ENCODE measurements around the gene CHRNA5.
"Not testable (repeated sequence)": the region's sequence is repeated elsewhere in the genome, so short reads cannot be mapped to it uniquely, and the experiment has no call there.

CHRNA5 gene

DNA sequence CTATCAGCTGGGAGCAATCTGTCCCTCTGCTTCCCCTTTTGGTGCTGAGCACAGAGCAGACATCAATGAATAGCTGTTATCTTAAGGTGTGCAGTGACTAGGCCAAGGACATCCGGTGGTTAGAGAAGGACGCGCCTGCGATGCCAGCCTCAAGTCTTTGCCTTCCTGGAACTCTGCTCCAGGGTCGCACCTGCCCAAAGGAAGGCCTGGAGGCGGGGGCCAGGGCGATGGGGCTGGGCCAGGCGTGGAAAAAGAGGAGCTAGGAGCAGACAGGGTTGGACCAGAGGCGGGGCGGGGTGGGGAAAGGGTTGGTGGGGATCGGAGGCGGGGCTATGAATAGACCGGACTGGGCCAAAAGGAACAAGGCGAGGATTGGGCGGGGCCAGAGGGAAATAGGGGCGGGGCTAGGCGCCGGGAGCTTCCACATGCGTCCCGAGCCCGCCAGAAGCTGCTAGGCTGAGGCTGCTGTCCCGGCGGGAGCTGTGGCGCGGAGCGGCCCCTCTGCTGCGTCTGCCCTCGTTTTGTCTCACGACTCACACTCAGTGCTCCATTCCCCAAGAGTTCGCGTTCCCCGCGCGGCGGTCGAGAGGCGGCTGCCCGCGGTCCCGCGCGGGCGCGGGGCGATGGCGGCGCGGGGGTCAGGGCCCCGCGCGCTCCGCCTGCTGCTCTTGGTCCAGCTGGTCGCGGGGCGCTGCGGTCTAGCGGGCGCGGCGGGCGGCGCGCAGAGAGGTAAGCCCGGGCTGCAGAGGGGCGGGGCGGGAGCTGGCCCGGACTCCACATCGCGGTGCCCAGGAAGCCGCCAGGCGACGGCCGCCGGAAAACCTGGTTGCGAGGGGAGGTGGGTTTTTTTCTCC lies at the start of gene CHRNA5:
TSS of gene CHRNA5 (plus strand) at position 424 of the 854 bp plus-strand sequence. CDS start at position 624, 200 bp downstream.
- Histone ChIP-seq H3K4me3 (ENCODE audit: low read depth in 1 of 2, low read length in 1 of 2) (peak within 1 kb of the TSS; percentile 46 to 56), H3K27ac (peak within 1 kb of the TSS; percentile 18), H3K27me3 (peaks cover 79% of the 10 kb centered on the region), H3K36me3 (no peaks in the 10 kb centered on the region), H3K9me3 (no peaks in the 10 kb centered on the region), H3K4me1 (ENCODE audit: control insufficient read depth in 1 of 2, insufficient read depth in 1 of 2, low read depth in 1 of 2, low read length in 1 of 2) (peaks cover 17 to 22% of the 10 kb centered on the region in 2 experiments)
- TF ChIP-seq, protein P1, sequence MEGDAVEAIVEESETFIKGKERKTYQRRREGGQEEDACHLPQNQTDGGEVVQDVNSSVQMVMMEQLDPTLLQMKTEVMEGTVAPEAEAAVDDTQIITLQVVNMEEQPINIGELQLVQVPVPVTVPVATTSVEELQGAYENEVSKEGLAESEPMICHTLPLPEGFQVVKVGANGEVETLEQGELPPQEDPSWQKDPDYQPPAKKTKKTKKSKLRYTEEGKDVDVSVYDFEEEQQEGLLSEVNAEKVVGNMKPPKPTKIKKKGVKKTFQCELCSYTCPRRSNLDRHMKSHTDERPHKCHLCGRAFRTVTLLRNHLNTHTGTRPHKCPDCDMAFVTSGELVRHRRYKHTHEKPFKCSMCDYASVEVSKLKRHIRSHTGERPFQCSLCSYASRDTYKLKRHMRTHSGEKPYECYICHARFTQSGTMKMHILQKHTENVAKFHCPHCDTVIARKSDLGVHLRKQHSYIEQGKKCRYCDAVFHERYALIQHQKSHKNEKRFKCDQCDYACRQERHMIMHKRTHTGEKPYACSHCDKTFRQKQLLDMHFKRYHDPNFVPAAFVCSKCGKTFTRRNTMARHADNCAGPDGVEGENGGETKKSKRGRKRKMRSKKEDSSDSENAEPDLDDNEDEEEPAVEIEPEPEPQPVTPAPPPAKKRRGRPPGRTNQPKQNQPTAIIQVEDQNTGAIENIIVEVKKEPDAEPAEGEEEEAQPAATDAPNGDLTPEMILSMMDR (IDR thresholded peaks at IDR 0.05), result no peak

DNA sequence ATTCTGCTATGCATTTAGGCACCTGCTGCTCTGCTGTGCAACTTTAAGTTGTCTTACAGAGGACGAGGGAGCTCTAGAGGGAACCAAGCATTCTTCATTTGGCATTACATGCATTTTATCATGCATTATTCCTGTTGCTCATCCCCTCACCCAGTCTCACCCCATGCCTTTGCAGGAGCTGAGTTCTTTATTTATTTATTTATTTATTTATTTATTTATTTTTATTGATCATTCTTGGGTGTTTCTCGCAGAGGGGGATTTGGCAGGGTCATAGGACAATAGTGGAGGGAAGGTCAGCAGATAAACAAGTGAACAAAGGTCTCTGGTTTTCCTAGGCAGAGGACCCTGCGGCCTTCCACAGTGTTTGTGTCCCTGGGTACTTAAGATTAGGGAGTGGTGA lies 45.3 kb upstream of the CHRNA5 start:
- not testable (repeated sequence) for H3K27me3 ChIP-seq; H3K4me1 ChIP-seq (ENCODE audit: control insufficient read depth in 1 of 2, insufficient read depth in 1 of 2, low read depth in 1 of 2, low read length in 1 of 2); H3K4me3 ChIP-seq (ENCODE audit: low read depth in 1 of 2, low read length in 1 of 2); H3K27ac ChIP-seq; H3K9me3 ChIP-seq; H3K36me3 ChIP-seq

DNA sequence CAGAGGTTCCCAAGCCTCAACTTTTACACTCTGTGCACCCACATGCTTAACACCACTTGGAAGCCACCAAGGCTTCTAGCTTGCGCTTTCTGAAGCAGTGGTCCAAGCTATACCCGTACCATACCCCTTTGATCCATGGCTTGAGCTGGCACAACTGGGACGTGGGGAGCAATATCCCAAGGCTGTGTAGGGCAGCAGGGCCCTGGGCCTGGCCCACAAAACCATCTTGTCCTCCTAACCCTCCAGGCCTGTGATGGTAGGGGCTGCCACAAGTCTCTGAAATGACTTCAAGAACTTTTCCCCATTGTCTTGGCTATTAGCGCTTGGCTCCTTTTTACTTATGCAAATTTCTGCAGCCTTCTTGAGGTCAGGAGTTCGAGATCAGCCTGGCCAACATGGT lies 41.1 kb upstream of the CHRNA5 start:
- no peaks in the 10 kb centered on the region for H3K9me3 ChIP-seq
- TF ChIP-seq, protein P1 (IDR thresholded peaks at IDR 0.05), result no peak
- no peaks in the 10 kb centered on the region for H3K4me1 ChIP-seq (ENCODE audit: control insufficient read depth in 1 of 2, insufficient read depth in 1 of 2, low read depth in 1 of 2, low read length in 1 of 2)
- H3K27me3 ChIP-seq, result no peaks in the 10 kb centered on the region
- H3K27ac ChIP-seq, result no peak overlapping the region
- H3K36me3 ChIP-seq, result no peaks in the 10 kb centered on the region
- H3K4me3 ChIP-seq (ENCODE audit: low read depth in 1 of 2, low read length in 1 of 2), result no peak overlapping the region

DNA sequence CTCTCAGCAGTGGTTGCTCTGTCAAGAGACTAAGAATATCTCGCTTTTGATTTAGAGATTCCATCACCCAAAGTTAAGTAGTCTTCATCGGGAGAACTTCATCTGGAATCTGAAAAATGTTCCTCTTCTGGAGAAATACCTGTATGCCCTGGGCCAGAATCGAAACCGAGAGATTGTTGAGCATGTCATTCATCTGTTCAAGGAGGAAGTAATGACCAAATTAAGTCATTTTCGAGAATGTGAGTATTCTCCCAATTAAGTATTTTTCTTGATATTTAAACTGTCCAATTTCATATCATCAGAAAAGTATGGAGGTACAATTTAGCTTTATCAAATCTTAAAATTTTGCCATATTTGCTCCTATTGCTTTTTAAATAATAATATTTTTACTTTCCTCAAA lies 38.0 kb upstream of the CHRNA5 start:
- H3K4me3 ChIP-seq (ENCODE audit: low read depth in 1 of 2, low read length in 1 of 2), result no peak overlapping the region
- no peaks in the 10 kb centered on the region for H3K27me3 ChIP-seq
- TF ChIP-seq, protein P1 (IDR thresholded peaks at IDR 0.05), result no peak
- H3K9me3 ChIP-seq, result no peaks in the 10 kb centered on the region
- H3K36me3 ChIP-seq, result no peaks in the 10 kb centered on the region
- H3K4me1 ChIP-seq (ENCODE audit: control insufficient read depth in 1 of 2, insufficient read depth in 1 of 2, low read depth in 1 of 2, low read length in 1 of 2), result no peaks in the 10 kb centered on the region
- H3K27ac ChIP-seq, result no peak overlapping the region

DNA sequence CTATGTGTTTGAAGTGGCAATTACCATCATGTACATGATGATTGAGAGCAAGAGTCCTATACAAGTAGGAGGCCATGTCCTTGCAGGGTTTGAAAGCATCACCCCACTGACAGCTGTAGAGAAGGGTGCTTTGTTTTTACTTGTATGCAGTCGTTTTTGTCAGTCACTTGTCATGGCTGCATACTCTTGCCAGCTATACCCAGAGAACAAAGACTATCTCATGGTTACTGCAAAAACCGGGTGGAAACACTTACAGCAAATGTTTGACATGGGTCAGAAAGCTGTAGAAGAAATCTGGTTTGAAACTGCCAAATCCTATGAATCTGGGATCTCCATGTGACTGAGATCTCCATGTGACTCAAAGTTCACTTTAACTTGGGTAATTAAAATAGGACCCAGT lies 32.0 kb upstream of the CHRNA5 start:
- Histone ChIP-seq H3K9me3 (no peaks in the 10 kb centered on the region), H3K36me3 (no peaks in the 10 kb centered on the region), H3K4me3 (ENCODE audit: low read depth in 1 of 2, low read length in 1 of 2) (no peak overlapping the region), H3K27ac (no peak overlapping the region), H3K27me3 (no peaks in the 10 kb centered on the region), H3K4me1 (ENCODE audit: control insufficient read depth in 1 of 2, insufficient read depth in 1 of 2, low read depth in 1 of 2, low read length in 1 of 2) (no peaks in the 10 kb centered on the region)
- TF ChIP-seq, protein P1 (IDR thresholded peaks at IDR 0.05), result no peak

DNA sequence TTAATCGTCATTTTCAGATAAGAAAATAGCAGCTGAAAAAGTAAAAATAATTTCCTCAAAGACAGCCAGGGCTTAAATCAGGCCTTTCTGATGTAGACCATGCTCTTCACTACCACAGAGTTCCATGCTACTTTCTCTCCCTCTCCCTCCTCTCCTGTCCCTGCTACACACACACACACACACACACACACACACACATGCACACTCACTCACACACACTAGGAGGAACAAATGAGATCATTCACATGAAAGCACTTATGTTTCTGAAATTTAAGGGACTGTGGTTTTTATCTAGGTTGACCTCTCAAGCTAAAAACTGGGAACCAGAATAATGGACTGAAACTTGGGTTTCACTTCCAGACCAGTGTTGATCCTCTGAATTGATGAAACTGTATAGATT lies 29.2 kb upstream of the CHRNA5 start:
- no peaks in the 10 kb centered on the region for H3K36me3 ChIP-seq
- TF ChIP-seq, protein P1 (IDR thresholded peaks at IDR 0.05), result no peak
- no peak overlapping the region for H3K27ac ChIP-seq
- no peaks in the 10 kb centered on the region for H3K27me3 ChIP-seq
- peaks cover 8 to 9% of the 10 kb centered on the region in 2 experiments for H3K4me1 ChIP-seq (ENCODE audit: control insufficient read depth in 1 of 2, insufficient read depth in 1 of 2, low read depth in 1 of 2, low read length in 1 of 2)
- H3K9me3 ChIP-seq, result no peaks in the 10 kb centered on the region
- no peak overlapping the region for H3K4me3 ChIP-seq (ENCODE audit: low read depth in 1 of 2, low read length in 1 of 2)

Data from neutrophil (primary cell).